K562 (cell line): ENCODE data around the gene PAQR4. TPM values are rescaled to one million over a fixed set of nuclear protein-coding genes. Genes with fewer than 3 reads are reported as not detected.
A peak's percentile ranks its signal among the peaks of the same experiment; 100 is the strongest.

ENCODE experiments used
- ATAC-seq: fragments of 200-7000 bp; cut with Tn5 transposase; 3 replicates; pipeline ENCODE4 v1.9.1; 2020; ENCODE audit warnings: moderate library complexity
- BruUV-seq: library from RNA; stranded (reverse); fragments of 400-500 nt; replicated peaks from 2 replicates; lab custom pipeline; 2021; lab: Mats Ljungman, UMichigan
- CTCF ChIA-PET: fragments of 300-600 bp; formaldehyde crosslinking; extraction: SDS; loops from one replicate; lab custom pipeline; 2021; ENCODE audit warnings: low intra/inter-chr PET ratio; lab: Yijun Ruan, JAX
- POLR2A ChIA-PET: fragments of 300-600, 350-650 bp; sonication (Branson Sonifier 250); formaldehyde crosslinking; extraction: SDS; loops from one replicate; lab custom pipeline; 2021; ENCODE audit warnings: antibody characterized with exemption, inconsistent platforms; lab: Yijun Ruan, JAX
- DNase-seq, 4 experiments: peaks; one replicate each; pipeline versions ENCODE4 v3.0.0 to v3.0.0-alpha.2; 2011 to 2018; ENCODE audit warnings: low spot score in 3 of 4, mixed read lengths in 3 of 4; ENCODE audit errors: extremely low read depth in 1 of 4
- FAIRE-seq: peaks from 2 replicates; lab custom pipeline; 2011; peaks lifted over from hg19 to GRCh38; lab: Jason Lieb, UNC
- H2AFZ ChIP-seq: 2 replicates; pipeline ENCODE4 v1.6.0; 2011; ENCODE audit warnings: low read depth, low read length, control low read depth, inconsistent platforms
- H3K27ac ChIP-seq: fragments of 200-600 bp; 3 replicates; pipeline ENCODE4 v1.8.0; 2011; ENCODE audit warnings: low read depth, mild to moderate bottlenecking, control low read depth, inconsistent platforms, low read length, moderate library complexity, mixed read lengths; ENCODE audit errors: extremely low read depth
- H3K27me3 ChIP-seq, 2 experiments: fragments of 300-600 bp in 1 of 2; 2 replicates in 1 of 2; 3 replicates in 1 of 2; pipeline versions ENCODE4 v1.6.0 to v1.8.0; 2011; ENCODE audit warnings: inconsistent platforms in 2 of 2, low read length in 2 of 2, mild to moderate bottlenecking in 1 of 2, mixed read lengths in 1 of 2, moderate library complexity in 1 of 2; ENCODE audit not compliant: control insufficient read depth in 2 of 2, insufficient read depth in 2 of 2
- H3K36me3 ChIP-seq: fragments of 300-600 bp; 3 replicates; pipeline ENCODE4 v1.8.0; 2011; ENCODE audit warnings: mild to moderate bottlenecking, low read length, inconsistent platforms; ENCODE audit not compliant: control insufficient read depth, insufficient read depth
- H3K4me1 ChIP-seq, 2 experiments: fragments of 200-600 bp in 1 of 2; replicated peaks in 1 of 2; 2 replicates in 1 of 2; 3 replicates in 1 of 2; pipeline versions ENCODE4 v1.5.1 to v1.8.0; 2011; ENCODE audit warnings: inconsistent platforms in 2 of 2, low read length in 2 of 2, mild to moderate bottlenecking in 1 of 2, mixed read lengths in 1 of 2, moderate library complexity in 1 of 2; ENCODE audit not compliant: control insufficient read depth in 2 of 2, insufficient read depth in 2 of 2
- H3K4me2 ChIP-seq: 2 replicates; pipeline ENCODE4 v1.6.1; 2011; ENCODE audit warnings: low read length, control low read depth, inconsistent platforms, mixed read lengths; ENCODE audit not compliant: insufficient read depth
- H3K4me3 ChIP-seq: fragments of 200-600 bp; sonication (generic), shearing (Covaris generic); 2 replicates; pipeline ENCODE4 v1.5.1; 2016; ENCODE audit warnings: control low read depth, inconsistent platforms
- H3K79me2 ChIP-seq: fragments of 200-600 bp; 3 replicates; pipeline ENCODE4 v1.8.0; 2011; ENCODE audit warnings: low read length, inconsistent platforms; ENCODE audit not compliant: control insufficient read depth, insufficient read depth
- H3K9ac ChIP-seq, 2 experiments: 2 replicates each; pipeline versions ENCODE4 v1.6.0 to v1.6.1; 2011; ENCODE audit warnings: low read depth in 2 of 2, low read length in 2 of 2, control low read depth in 1 of 2, inconsistent platforms in 1 of 2, mild to moderate bottlenecking in 1 of 2, mixed read lengths in 1 of 2; ENCODE audit not compliant: insufficient read depth in 1 of 2
- H3K9me1 ChIP-seq: one replicate; pipeline ENCODE4 v1.6.0; 2011; ENCODE audit warnings: inconsistent platforms, mild to moderate bottlenecking, low read length, moderate library complexity; ENCODE audit not compliant: control insufficient read depth, insufficient read depth
- H3K9me3 ChIP-seq: replicated peaks from 2 replicates; pipeline ENCODE4 v1.5.1; 2011; ENCODE audit warnings: low read depth, low read length, inconsistent platforms; ENCODE audit not compliant: control insufficient read depth, insufficient read depth
- H4K20me1 ChIP-seq: replicated peaks from 2 replicates; pipeline ENCODE4 v1.6.1; 2011; ENCODE audit warnings: low read length, inconsistent platforms, mixed read lengths; ENCODE audit not compliant: control insufficient read depth, insufficient read depth
- CTBP1 ChIP-seq: fragments of 450-650 bp; IDR thresholded peaks from 2 replicates; pipeline ENCODE4 v1.6.1; 2016; ENCODE audit warnings: borderline replicate concordance
- ELF4 ChIP-seq: fragments of 450-650 bp; formaldehyde crosslinking; IDR thresholded peaks from 2 replicates; pipeline ENCODE4 v1.4.0; 2022; ENCODE audit warnings: missing genetic modification characterization
- HNRNPLL ChIP-seq: fragments of 200-400 bp; formaldehyde crosslinking; IDR thresholded peaks from 2 replicates; pipeline ENCODE4 v1.6.1; 2017; ENCODE audit warnings: low read length, low read depth, mild to moderate bottlenecking; ENCODE audit not compliant: poor library complexity, severe bottlenecking
- MCM3 ChIP-seq: fragments of 450-650 bp; IDR thresholded peaks from 2 replicates; pipeline ENCODE4 v1.6.1; 2016
- NCOR1 ChIP-seq: fragments of 450-650 bp; IDR thresholded peaks from 2 replicates; pipeline ENCODE4 v1.6.1; 2016; ENCODE audit warnings: mild to moderate bottlenecking, moderate library complexity
- SREBF1 ChIP-seq: fragments of 150-350 bp; IDR thresholded peaks from 2 replicates; pipeline ENCODE4 v1.6.1; 2014; ENCODE audit warnings: antibody characterized with exemption, low read depth, low read length, borderline replicate concordance
- TRIM24 ChIP-seq, 2 experiments: fragments of 450-650 bp; IDR thresholded peaks; 2 replicates each; pipeline ENCODE4 v1.6.1; 2016
- ZNF224 ChIP-seq: sonication (generic); formaldehyde crosslinking; IDR thresholded peaks from 2 replicates; pipeline ENCODE4 v1.8.0; 2022; ENCODE audit warnings: mild to moderate bottlenecking, missing genetic modification reagents
- ZNF24 ChIP-seq: fragments of 450-650 bp; IDR thresholded peaks from 2 replicates; pipeline ENCODE4 v1.6.1; 2016
- WGBS: fragments of 100-300 bp; shearing (Covaris generic); methylation state at CpG from one replicate; pipeline ENCODE4 v1.1.6; 2016; ENCODE audit warnings: low coverage, mixed read lengths; ENCODE audit not compliant: insufficient coverage; ENCODE audit errors: missing lambda C conversion rate; 5-methylcytosine and 5-hydroxymethylcytosine counted together
- in situ Hi-C: fragments of 300-500 bp; cut with MboI; formaldehyde crosslinking; loops from 4 replicates; pipeline ENCODE4 v1.15.0; 2018; ENCODE audit warnings: inconsistent platforms, mixed read lengths
- intact Hi-C: fragments of 100-400 bp; cut with micrococcal nuclease; formaldehyde crosslinking; loops from 2 replicates; pipeline ENCODE4 v1.14.2; 2022
- polyA plus RNA-seq, 8 experiments: library from polyadenylated mRNA; depleted of rRNA in 4 of 8; stranded (reverse) in 5 of 8; unstranded in 3 of 8; fragments of >200 nt; fragmentation: Nextera tagmentation in 2 of 8; fragmentation: Illumina TruSeq in 1 of 8; extraction: Ambion mirVana in 2 of 8; extraction: Trizol in 1 of 8; gene quantifications; 2 replicates each; pipeline versions ENCODE4 v1.2.1 to v1.2.3, GENCODE V29; 2011 to 2014; ENCODE audit warnings: inconsistent platforms in 1 of 8, missing spikeins in 1 of 8
- total RNA-seq, 7 experiments: library from RNA; depleted of rRNA in 6 of 7; stranded (reverse); fragments of >200 nt in 6 of 7; fragmentation: Illumina TruSeq in 2 of 7; extraction: Trizol in 2 of 7; gene quantifications; 2 replicates each; pipeline versions ENCODE4 v1.2.1 to v1.2.3, GENCODE V29; 2011 to 2021; ENCODE audit warnings: low replicate concordance in 1 of 7
- TF ChIP-seq, protein P1 (sequence below): fragments of 200-800 bp; sonication (Bioruptor generic); IDR thresholded peaks from 2 replicates; pipeline ENCODE4 v1.6.1; 2017; ENCODE audit warnings: missing genetic modification characterization, missing compliant biosample characterization
- TF ChIP-seq, protein P2 (sequence below): fragments of 450-650 bp; IDR thresholded peaks from 2 replicates; pipeline ENCODE4 v1.6.1; 2016; ENCODE audit warnings: antibody characterized with exemption

The PAQR4 gene
- total and polyA plus RNA-seq, 9 of the 15 experiments (the other 6 are each of a cell fraction or from before 2014, with no cell fraction given) = 0.62 to 40.4 (median 19.5) TPM

GRCh38 chr16:3017794-3018506 is 48.8 kb downstream of the PAQR4 start, which contains the start of gene CLDN6 (continued):
- 0 out of 2 replicates have a peak, but pooled peaks have one; percentile 19 for TF ChIP-seq CTBP1
- 0 out of 2 replicates have a peak, but pooled peaks have one; percentile 6 for TF ChIP-seq NCOR1

DNA sequence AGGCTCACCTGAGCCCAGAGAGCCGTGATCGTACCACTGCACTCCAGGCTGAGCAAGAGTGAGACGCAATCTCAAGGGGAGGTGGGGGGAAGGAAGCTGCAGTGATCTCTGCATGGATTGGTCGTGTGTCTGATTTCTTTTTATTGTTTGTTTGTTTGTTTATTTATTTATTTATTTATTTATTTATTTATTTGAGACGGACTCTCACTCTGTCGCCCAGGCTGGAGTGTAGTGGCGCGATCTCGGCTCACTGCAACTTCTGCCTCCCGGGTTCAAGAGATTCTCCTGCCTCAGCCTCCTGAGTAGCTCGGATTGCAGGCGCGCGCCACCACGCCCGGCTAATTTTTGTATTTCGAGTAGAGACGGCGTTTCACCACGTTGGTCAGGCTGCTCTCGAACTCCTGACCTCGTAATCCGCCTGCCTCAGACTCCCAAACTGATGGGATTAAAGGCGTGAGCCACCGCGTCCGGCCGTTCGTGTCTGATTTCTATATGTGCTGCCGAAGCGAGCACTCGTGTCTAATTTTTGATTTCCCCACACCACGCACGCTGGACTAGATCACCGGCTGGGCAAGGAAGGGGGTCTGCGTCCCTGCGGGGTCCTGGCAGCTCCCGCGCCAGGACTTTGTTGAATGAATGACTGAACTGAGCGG is 50.6 kb downstream of the PAQR4 start:
- CTCF ChIA-PET = interaction anchor here (0.6 kb wide), 1 partner anchor 40 kb away, joined by 6 read pairs; no protein-coding TSS in a partner anchor
- Histone ChIP-seq H3K4me2 (peak overlapping the region; percentile 90), H3K4me3 (peak overlapping the region; percentile 82), H3K27me3 (no peaks in the 10 kb centered on the region), H3K4me1 (peaks cover 38 to 91% of the 10 kb centered on the region in 2 experiments), H2AFZ (peak overlapping the region; percentile 97), H3K36me3 (peaks cover 15% of the 10 kb centered on the region; the same call in 2 of the 3 replicates), H3K9ac (peak overlapping the region; percentile 59 to 94), H3K27ac (peak overlapping the region; percentile 90), H3K79me2 (peaks cover 37% of the 10 kb centered on the region), H3K9me3 (no peaks in the 10 kb centered on the region), H4K20me1 (peaks cover 28% of the 10 kb centered on the region), H3K9me1 (peaks cover 2% of the 10 kb centered on the region)
- in situ Hi-C loops = no loop called here
- BruUV-seq = no TSS peak
- FAIRE-seq (no peak), ATAC-seq (no peak), DNase-seq (no peak)
- POLR2A ChIA-PET = interaction anchor here (0.6 to 3.3 kb wide), 8 partner anchors 10 to 410 kb away, joined by 3 to 29 read pairs (median 4); no protein-coding TSS in a partner anchor
- intact Hi-C loops = loop anchor here (1.0 to 10.0 kb wide), 2 partner anchors 11 to 55 kb away; partner anchors contain the start of genes KREMEN2 and PAQR4
- WGBS = 25% methylated on average over 36 of the region's 40 CpGs
- TF ChIP-seq, protein P1, sequence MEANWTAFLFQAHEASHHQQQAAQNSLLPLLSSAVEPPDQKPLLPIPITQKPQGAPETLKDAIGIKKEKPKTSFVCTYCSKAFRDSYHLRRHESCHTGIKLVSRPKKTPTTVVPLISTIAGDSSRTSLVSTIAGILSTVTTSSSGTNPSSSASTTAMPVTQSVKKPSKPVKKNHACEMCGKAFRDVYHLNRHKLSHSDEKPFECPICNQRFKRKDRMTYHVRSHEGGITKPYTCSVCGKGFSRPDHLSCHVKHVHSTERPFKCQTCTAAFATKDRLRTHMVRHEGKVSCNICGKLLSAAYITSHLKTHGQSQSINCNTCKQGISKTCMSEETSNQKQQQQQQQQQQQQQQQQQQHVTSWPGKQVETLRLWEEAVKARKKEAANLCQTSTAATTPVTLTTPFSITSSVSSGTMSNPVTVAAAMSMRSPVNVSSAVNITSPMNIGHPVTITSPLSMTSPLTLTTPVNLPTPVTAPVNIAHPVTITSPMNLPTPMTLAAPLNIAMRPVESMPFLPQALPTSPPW (CRISPR knock-in tag) = no peak
- TF ChIP-seq, protein P2, sequence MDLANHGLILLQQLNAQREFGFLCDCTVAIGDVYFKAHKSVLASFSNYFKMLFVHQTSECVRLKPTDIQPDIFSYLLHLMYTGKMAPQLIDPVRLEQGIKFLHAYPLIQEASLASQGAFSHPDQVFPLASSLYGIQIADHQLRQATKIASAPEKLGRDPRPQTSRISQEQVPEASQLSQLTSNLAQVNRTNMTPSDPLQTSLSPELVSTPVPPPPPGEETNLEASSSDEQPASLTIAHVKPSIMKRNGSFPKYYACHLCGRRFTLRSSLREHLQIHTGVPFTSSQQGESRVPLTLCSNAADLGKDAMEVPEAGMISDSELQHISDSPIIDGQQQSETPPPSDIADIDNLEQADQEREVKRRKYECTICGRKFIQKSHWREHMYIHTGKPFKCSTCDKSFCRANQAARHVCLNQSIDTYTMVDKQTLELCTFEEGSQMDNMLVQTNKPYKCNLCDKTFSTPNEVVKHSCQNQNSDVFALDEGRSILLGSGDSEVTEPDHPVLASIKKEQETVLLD = no peak
- TF ChIP-seq ELF4 (no peak), MCM3 (no peak), SREBF1 (no peak), ZNF224 (no peak), ZNF24 (peak; percentile 95), HNRNPLL (no peak), TRIM24 (IDR thresholded peaks at IDR 0.05) (0 out of 4 replicates have a peak, but pooled peaks of 1 of the 2 experiments have one; percentile 12)
